ENCODE measurements around the gene CLEC4A.
"Not testable (repeated sequence)": the region's sequence is repeated elsewhere in the genome, so short reads cannot be mapped to it uniquely, and the experiment has no call there.

CLEC4A gene

GRCh38 chr12:8143261-8143660 is 19.8 kb downstream of the CLEC4A start:
- no peak overlapping the region for H3K4me3 ChIP-seq (ENCODE audit: low read length)
- DNase-seq (ENCODE audit: low read depth): no peak
- TF ChIP-seq CTCF (conservative IDR thresholded peaks at IDR 0.05; ENCODE audit: low read depth, low read length): no peak

GRCh38 chr12:8145754-8146441 is 22.5 kb downstream of the CLEC4A start:
- no peak for TF ChIP-seq CTCF (conservative IDR thresholded peaks at IDR 0.05; ENCODE audit: low read depth, low read length)
- peak overlapping the region; percentile 26 for H3K4me3 ChIP-seq (ENCODE audit: low read length)

GRCh38 chr12:8146442-8146771 is 23.0 kb downstream of the CLEC4A start:
- peak overlapping the region; percentile 26 for H3K4me3 ChIP-seq (ENCODE audit: low read length)
- TF ChIP-seq CTCF (conservative IDR thresholded peaks at IDR 0.05; ENCODE audit: low read depth, low read length): no peak
- no peak for DNase-seq (ENCODE audit: low read depth)

More at GRCh38 chr12:8145754-8146441, 22.5 kb downstream of the CLEC4A start:
- peak; percentile 72 for DNase-seq (ENCODE audit: low read depth)

GRCh38 chr12:8154526-8154925 is 31.1 kb downstream of the CLEC4A start:
- TF ChIP-seq CTCF (conservative IDR thresholded peaks at IDR 0.05; ENCODE audit: low read depth, low read length): no peak
- no peak for DNase-seq (ENCODE audit: low read depth)
- H3K4me3 ChIP-seq (ENCODE audit: low read length): no peak overlapping the region

- TF ChIP-seq CTCF (conservative IDR thresholded peaks at IDR 0.05; ENCODE audit: low read depth, low read length): no peak
- DNase-seq (ENCODE audit: low read depth): no peak
- no peak overlapping the region for H3K4me3 ChIP-seq (ENCODE audit: low read length)
These were observed 33.0 kb downstream of the CLEC4A start for GRCh38 chr12:8156416-8156815.

- no peak within 1 kb of the TSS for H3K4me3 ChIP-seq (ENCODE audit: low read length)
- DNase-seq (ENCODE audit: low read depth): peak; percentile 83
- no peak for TF ChIP-seq CTCF (conservative IDR thresholded peaks at IDR 0.05; ENCODE audit: low read depth, low read length)
These were observed 33.4 kb downstream of the CLEC4A start, which contains the start of gene ZNF705A for GRCh38 chr12:8156845-8157244. Gene ZNF705A, plus strand, starts transcription at chr12:8157015. Its CDS starts 15,611 bp downstream, at chr12:8172626.

- TF ChIP-seq CTCF (conservative IDR thresholded peaks at IDR 0.05; ENCODE audit: low read depth, low read length): no peak
- no peak overlapping the region for H3K4me3 ChIP-seq (ENCODE audit: low read length)
- DNase-seq (ENCODE audit: low read depth): no peak
These were observed 34.2 kb downstream of the CLEC4A start for GRCh38 chr12:8157484-8158198.

GRCh38 chr12:8172911-8173310 is 49.5 kb downstream of the CLEC4A start:
- not testable (repeated sequence) for H3K4me3 ChIP-seq (ENCODE audit: low read length); DNase-seq (ENCODE audit: low read depth)
